22Rv1 (cell line): ENCODE measurements around the gene FGF5.

Experiments
- ZFX ChIP-seq: fragments of 450-650 bp; IDR thresholded peaks from 2 replicates; pipeline ENCODE4 v1.6.1; 2017; ENCODE audit warnings: antibody characterized with exemption, borderline replicate concordance
- TF ChIP-seq, protein P1 (sequence below): fragments of 450-650 bp; IDR thresholded peaks from 2 replicates; pipeline ENCODE4 v1.5.1; 2017; ENCODE audit warnings: mild to moderate bottlenecking

DNA sequence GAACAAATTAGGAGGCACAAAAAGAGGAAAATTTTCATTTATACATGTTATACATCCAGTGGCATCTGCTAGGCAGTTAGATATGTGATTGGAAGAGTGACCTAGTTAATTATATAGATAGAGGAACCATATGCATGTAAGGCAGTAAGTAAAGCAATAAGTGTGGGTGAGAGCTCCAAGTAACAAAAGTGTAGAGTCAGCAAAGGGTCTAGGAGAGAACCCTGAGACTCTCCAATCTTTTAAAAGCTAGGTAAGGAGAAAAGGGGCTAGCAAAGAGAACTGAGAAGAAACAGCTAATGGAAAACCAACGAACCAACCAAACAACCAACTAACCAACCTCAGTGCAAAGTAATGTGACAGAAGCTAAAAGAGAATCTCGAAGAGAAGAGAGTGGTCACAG is 65.2 kb downstream of the FGF5 start:
- TF ChIP-seq, protein P1, sequence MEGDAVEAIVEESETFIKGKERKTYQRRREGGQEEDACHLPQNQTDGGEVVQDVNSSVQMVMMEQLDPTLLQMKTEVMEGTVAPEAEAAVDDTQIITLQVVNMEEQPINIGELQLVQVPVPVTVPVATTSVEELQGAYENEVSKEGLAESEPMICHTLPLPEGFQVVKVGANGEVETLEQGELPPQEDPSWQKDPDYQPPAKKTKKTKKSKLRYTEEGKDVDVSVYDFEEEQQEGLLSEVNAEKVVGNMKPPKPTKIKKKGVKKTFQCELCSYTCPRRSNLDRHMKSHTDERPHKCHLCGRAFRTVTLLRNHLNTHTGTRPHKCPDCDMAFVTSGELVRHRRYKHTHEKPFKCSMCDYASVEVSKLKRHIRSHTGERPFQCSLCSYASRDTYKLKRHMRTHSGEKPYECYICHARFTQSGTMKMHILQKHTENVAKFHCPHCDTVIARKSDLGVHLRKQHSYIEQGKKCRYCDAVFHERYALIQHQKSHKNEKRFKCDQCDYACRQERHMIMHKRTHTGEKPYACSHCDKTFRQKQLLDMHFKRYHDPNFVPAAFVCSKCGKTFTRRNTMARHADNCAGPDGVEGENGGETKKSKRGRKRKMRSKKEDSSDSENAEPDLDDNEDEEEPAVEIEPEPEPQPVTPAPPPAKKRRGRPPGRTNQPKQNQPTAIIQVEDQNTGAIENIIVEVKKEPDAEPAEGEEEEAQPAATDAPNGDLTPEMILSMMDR = no peak
- no peak for TF ChIP-seq ZFX
